Fibroblast of peridontal ligament (primary cell): ENCODE results near the gene ZFYVE19.

ENCODE experiments used
- DNase-seq: peaks from one replicate; pipeline ENCODE4 v3.0.0-alpha.2; 2010; ENCODE audit errors: extremely low read depth

The ZFYVE19 gene

GRCh38 chr15:40815042-40815698 lies 8.3 kb downstream of the ZFYVE19 start:
- no peak for DNase-seq

DNA sequence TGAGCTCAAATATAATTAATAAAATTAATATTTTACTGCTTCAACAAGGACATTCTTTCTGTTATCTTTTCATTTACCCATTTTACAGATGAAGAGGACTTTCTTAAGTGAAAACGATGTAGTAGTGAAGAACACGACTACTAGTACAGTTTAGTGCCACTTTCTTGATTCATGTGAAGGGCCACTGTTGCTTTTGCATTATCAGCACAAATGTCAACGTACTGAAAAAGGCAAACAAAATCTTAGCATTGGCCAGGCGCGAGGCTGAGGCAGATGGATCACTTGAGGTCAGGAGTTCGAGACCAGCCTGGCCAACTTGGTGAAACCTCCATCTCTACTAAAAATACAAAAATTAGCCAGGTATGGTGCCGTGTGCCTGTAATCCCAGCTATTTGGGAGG lies 12.2 kb downstream of the ZFYVE19 start:
- no peak for DNase-seq

DNA sequence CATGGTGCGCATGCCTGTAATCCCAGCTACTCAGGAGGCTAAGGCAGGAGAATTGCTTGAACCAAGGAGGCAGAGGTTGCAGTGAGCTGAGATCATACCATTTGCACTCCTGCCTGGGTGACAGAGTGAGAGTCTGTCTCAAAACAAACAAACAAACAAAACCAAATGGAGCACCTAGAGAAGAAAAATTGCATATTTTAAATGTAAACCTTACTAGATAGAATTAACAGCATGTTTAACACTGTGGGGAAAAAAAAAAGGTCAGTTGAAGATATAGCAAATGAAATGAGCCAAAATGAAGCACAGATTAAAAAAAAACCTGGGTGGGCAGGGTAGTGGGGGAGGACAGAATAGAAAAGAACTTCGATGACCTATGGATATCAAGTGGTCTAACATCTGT lies 14.3 kb downstream of the ZFYVE19 start:
- DNase-seq, result no peak

GRCh38 chr15:40823572-40824343 lies 16.9 kb downstream of the ZFYVE19 start:
- DNase-seq, result no peak

GRCh38 chr15:40825661-40826422 lies 19.0 kb downstream of the ZFYVE19 start:
- peak; percentile 23 for DNase-seq

DNA sequence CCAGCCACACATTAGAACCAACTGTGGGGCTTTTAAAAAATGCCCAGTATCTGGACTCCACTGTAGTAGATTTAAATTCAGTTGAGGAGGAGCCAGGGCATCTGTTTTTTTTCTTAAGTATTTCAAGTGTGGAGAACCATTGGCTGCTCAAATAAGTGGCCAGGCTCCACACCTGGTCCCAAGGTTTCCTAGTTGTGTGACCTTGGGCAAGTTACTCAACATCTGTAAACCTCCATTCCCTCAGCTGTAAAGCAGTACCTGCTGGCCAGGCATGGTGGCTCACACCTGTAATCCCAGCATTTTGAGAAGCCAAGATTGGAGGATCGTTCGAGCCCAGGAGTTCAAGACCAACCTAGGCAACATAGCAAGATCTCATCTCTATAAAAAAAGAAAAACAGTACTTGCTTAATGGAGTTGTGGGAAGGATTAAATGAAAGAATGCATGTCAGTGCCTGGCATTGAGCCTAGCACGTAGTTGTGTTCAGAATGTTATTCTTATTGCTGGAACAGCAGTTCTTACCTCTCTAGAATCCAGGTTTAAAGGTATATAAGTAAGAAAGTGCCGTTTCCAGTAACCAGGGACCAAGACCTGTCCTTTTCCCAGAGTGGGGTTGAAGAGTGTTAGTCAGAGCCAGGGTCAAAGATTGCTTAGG lies 19.7 kb downstream of the ZFYVE19 start:
- peak; percentile 26 for DNase-seq

GRCh38 chr15:40828447-40829036 lies 21.7 kb downstream of the ZFYVE19 start, which contains the start of gene PPP1R14D:
Gene PPP1R14D (minus strand): TSS chr15:40828708. CDS start chr15:40828641, 67 bp downstream.
- DNase-seq, result no peak

DNA sequence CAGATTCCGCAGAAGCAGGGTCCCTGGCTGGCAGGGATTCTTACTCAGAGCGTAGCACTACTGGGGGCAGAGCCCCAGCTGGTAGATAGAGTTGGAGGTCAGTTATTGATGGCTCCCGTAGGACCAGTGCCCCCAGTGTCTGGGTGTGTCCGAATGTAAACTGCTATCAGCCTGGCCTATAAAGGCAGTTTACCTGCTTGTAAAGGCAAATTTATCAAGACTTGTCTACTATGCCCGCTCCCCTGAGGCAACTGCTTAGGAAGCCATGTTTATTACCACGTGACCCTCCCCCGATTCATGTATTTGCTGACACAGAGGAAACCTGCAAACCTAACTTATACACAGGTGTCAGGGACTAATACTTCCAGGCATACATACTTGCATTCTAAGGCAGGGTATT lies 22.2 kb downstream of the ZFYVE19 start:
- DNase-seq, result no peak

DNA sequence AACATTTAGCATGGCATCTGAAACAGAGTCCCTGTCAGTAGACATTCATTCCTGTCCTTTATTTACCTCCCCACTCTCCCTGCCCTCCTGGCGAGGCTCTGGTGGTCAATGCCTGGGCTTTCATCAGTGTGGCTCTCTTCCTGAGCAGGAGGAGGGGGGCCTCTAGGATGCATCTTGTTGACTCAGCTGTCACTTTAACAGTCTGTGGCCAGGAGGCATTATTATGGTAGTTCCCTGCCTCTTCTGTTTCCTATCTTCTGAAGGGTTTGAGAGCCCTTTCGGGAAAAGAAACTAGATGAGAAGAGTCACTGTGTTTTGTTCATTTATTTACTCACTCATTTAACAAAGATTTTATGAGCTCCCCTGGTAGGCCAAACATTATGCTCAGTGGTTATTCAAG lies 24.0 kb downstream of the ZFYVE19 start:
- DNase-seq, result no peak

DNA sequence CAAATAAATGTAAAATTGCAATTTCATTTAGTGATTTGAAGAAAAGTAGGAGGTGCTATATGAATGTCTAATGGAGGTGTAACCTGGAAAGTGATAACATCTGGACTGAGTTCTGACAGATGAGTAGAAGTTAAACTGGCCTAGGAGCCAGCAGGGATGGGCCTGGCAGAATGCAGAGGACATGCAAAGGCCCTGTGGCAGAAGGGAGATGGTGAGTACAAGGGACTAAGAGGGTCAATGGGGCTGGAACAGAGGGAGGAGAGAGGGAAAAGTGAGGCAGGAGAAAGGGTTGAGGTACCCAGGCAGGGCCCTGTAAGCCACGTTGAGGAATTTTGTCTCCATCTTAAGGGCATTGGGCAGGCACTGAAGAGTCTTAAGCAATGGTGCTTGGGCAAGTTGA lies 25.0 kb downstream of the ZFYVE19 start:
- no peak for DNase-seq

GRCh38 chr15:40832903-40833302 lies 26.0 kb downstream of the ZFYVE19 start:
- DNase-seq, result no peak

GRCh38 chr15:40836020-40836419 lies 29.1 kb downstream of the ZFYVE19 start:
- no peak for DNase-seq

DNA sequence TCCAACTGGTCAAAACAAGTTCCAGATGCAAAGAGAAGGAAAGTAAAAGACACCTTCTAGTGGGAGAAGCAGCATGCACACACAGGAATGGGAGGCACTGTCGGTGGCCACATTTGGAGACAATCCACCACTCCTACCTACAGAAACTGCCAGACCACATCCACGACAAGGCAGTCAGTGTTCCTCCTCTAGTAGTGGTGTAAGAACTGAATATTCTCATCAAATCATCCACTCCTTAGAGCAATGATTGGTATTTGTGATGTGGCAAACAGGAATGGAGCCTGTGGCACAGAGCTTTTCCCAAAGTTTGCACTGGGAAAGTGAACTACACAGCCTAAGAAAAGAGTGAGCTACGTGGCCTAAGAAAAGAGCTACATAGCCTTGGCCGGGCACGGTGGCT lies 31.9 kb downstream of the ZFYVE19 start:
- peak; percentile 33 for DNase-seq

GRCh38 chr15:40841741-40842140 lies 34.9 kb downstream of the ZFYVE19 start:
- DNase-seq, result no peak

DNA sequence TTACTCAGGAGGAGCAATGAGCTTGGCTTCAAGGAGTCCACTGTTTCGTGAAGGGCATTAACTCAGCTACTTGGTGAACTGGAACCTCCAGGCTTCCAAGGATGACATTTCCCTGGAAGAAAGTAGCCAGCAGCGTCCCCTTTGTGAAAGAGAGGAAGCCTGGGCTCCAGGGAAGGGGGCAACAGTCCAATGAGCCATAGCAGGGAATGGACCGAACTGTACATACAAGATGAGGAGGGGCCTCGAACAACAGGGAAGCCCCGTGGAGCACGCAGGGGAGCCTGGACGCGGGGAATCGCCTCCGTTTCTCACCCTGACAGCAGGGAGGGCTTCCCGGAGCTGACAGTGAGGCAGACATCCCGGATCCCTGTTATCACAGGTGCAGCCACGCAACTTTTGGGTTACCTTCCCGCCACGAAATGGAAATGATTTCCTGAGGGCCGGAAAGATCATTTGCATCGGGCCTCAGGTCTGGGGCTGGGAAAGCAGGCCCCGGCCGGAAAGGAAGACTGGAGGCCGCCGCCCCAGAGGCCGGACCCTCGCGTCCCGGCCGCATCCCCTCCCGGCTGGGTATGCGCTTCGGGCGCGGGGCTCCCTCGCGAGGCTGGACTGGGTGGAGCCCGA lies 36.5 kb downstream of the ZFYVE19 start:
- DNase-seq, result no peak

DNA sequence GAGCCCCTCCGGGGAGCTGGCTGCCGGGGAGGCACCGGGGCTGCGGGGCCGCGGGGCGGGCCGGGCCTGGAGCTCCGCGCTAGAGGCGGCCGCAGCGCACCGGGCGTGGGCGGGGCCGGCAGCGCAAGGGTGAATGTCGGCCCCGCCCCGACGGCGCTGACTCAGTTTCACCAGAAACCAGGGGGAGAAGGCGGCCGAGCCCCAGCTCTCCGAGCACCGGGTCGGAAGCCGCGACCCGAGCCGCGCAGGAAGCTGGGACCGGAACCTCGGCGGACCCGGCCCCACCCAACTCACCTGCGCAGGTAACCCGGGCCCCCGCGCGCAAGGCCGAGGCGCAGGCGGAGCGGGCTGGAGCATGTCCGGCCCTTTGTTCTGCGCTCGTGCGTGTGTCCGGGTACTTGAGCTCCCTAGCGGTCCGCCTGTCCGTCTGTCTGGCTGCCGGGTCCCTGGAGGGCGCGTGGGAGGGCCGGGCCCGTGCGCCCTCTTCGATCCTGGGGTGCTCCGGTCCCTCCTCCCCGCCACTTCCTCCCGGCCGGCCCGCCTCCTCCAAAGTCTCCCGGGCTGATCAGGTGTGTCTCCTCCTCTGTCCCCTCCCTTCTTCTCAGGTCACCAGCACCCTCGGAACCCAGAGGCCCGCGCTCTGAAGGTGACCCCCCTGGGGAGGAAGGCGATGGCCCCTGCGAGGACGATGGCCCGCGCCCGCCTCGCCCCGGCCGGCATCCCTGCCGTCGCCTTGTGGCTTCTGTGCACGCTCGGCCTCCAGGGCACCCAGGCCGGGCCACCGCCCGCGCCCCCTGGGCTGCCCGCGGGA lies 37.2 kb downstream of the ZFYVE19 start, which contains the start of gene SPINT1:
SPINT1 (plus strand) TSS at position 164 of the 811 bp plus-strand sequence; CDS start at position 671, 507 bp downstream.
- no peak for DNase-seq

- no peak for DNase-seq
These were observed 37.8 kb downstream of the ZFYVE19 start for GRCh38 chr15:40844696-40845030.

DNA sequence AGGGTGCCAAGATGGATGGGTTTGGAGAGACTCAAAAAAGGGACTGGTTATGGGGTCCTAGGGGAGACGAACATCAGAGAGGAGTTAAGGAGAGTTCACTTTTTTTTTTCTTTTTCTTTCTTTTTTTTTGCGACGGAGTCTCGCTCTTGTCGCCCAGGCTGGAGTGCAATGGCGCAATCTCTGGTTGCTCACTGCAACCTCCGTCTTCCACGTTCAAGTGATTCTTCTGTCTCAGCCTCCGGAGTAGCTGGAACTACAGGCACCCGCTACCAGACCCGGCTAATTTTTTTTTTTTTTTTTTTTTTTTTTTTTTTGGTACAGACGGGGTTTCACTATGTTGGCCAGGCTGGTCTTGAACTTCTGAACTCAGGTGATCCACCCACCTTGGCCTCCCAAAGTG lies 38.1 kb downstream of the ZFYVE19 start:
- DNase-seq, result no peak

- no peak for DNase-seq
These were observed 38.8 kb downstream of the ZFYVE19 start for GRCh38 chr15:40845511-40846284.

DNA sequence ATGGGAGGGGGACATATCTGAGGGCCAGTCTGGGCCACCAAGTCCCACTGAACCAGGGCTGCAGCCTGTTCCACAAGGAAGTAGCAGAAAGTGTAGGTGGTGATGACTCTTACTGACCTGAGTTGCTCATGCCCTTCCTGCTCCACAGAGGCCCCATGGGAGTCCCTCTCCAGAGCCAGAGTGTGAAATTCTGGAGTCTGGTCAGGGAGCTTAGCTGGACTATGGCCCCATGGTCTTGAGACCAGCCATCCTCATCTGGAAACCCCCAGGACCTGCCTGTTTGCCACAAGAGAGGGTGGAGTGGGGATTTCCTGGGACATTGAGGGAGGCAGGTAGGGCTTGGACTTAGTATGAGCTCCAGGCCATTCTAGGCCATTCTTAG lies 39.9 kb downstream of the ZFYVE19 start:
- DNase-seq, result no peak
